Measurements from ENCODE around the gene RNU6-8.

RNU6-8 gene

DNA sequence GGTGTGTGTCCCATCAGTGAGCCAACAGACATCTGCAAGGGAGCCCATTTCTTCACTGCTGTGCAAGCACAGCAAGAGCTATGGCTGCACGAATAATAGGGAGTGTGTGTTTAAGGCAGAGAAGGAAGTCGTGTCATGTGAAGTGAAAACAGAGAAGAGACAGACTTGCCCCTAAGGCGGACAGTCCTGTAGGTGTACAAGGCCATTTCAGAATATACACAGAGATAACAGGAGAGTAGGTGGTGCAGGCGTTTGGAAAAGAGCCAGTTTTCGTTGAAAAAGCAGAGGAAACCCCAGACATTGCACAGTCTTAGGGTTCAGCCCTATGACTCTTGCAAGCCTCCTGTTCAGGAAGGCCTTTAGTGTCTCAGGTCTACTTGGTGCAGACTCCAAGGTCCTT lies 46.3 kb upstream of the RNU6-8 start:
- no peak overlapping the region for H3K27ac Mint-ChIP-seq
- TF ChIP-seq CTCF (IDR thresholded peaks at IDR 0.05; ENCODE audit: unreplicated experiment in 3 of 3): no peak
- H3K9me3 Mint-ChIP-seq: no peaks in the 10 kb centered on the region
- no peak overlapping the region for H3K4me3 Mint-ChIP-seq
- no peaks in the 10 kb centered on the region for H3K27me3 Mint-ChIP-seq (ENCODE audit: low read depth)
- H3K4me1 Mint-ChIP-seq: peaks cover 5% of the 10 kb centered on the region
- H3K36me3 Mint-ChIP-seq (ENCODE audit: low read depth): no peaks in the 10 kb centered on the region

- Mint-ChIP-seq H3K36me3 (ENCODE audit: low read depth) (no peaks in the 10 kb centered on the region), H3K4me1 (peaks cover 4% of the 10 kb centered on the region), H3K9me3 (no peaks in the 10 kb centered on the region), H3K4me3 (no peak overlapping the region), H3K27me3 (ENCODE audit: low read depth) (no peaks in the 10 kb centered on the region), H3K27ac (no peak overlapping the region)
- TF ChIP-seq CTCF (IDR thresholded peaks at IDR 0.05; ENCODE audit: unreplicated experiment in 3 of 3): no peak
These were observed 43.7 kb upstream of the RNU6-8 start for GRCh38 chr14:32246751-32247150.

DNA sequence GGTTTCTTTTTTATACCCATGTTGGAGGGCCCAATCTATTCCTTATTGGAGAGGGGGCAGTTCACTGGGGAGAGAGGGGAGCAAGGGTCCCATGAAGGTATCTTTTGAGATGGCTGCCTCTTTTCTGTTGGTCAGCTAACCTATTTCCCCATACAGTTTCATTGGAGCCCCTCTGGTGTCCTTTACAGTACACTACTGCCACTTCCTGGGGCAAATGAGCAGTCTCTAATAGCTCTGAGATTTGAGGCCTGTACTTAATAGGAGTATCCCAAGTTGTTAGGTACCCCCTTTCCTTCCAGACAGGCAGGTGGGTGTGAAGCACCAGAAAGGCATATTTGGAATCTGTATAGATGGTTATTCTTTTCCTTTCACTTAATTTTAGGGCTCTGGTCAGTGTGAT lies 41.3 kb upstream of the RNU6-8 start:
- H3K4me3 Mint-ChIP-seq: no peak overlapping the region
- H3K27me3 Mint-ChIP-seq (ENCODE audit: low read depth): peaks cover 5% of the 10 kb centered on the region
- H3K4me1 Mint-ChIP-seq: no peaks in the 10 kb centered on the region
- no peak for TF ChIP-seq CTCF (IDR thresholded peaks at IDR 0.05; ENCODE audit: unreplicated experiment in 3 of 3)
- no peak overlapping the region for H3K27ac Mint-ChIP-seq
- peaks cover 11% of the 10 kb centered on the region for H3K9me3 Mint-ChIP-seq
- H3K36me3 Mint-ChIP-seq (ENCODE audit: low read depth): no peaks in the 10 kb centered on the region

DNA sequence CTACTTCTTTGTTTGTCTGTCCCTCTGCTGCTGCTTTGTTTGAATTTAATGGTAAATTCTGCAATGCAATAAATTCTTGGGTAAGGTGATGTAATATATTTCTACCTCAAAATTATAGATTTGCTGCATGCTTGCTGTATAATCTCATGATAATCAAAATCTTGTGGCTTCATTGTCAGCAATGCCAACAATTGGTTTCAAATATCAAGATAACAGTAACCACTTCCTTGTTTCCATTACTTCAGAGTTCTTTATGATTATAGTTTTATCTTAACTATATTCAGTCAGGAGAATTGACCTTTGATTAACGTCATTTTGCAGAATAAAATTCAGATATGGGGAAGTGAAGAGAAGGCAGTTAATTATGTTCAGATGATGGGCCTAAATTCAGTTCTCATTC lies 30.2 kb upstream of the RNU6-8 start:
- no peak overlapping the region for H3K4me3 Mint-ChIP-seq
- H3K36me3 Mint-ChIP-seq (ENCODE audit: low read depth): no peaks in the 10 kb centered on the region
- no peak overlapping the region for H3K27ac Mint-ChIP-seq
- H3K4me1 Mint-ChIP-seq: no peaks in the 10 kb centered on the region
- no peaks in the 10 kb centered on the region for H3K27me3 Mint-ChIP-seq (ENCODE audit: low read depth)
- TF ChIP-seq CTCF (IDR thresholded peaks at IDR 0.05; ENCODE audit: unreplicated experiment in 3 of 3): no peak
- peaks cover 19% of the 10 kb centered on the region for H3K9me3 Mint-ChIP-seq

- no peak overlapping the region for H3K4me3 Mint-ChIP-seq
- no peaks in the 10 kb centered on the region for H3K27me3 Mint-ChIP-seq (ENCODE audit: low read depth)
- no peaks in the 10 kb centered on the region for H3K36me3 Mint-ChIP-seq (ENCODE audit: low read depth)
- H3K27ac Mint-ChIP-seq: no peak overlapping the region
- H3K9me3 Mint-ChIP-seq: peaks cover 14% of the 10 kb centered on the region
- H3K4me1 Mint-ChIP-seq: no peaks in the 10 kb centered on the region
- TF ChIP-seq CTCF (IDR thresholded peaks at IDR 0.05; ENCODE audit: unreplicated experiment in 3 of 3): no peak
These were observed 29.4 kb upstream of the RNU6-8 start for GRCh38 chr14:32232481-32232880.

DNA sequence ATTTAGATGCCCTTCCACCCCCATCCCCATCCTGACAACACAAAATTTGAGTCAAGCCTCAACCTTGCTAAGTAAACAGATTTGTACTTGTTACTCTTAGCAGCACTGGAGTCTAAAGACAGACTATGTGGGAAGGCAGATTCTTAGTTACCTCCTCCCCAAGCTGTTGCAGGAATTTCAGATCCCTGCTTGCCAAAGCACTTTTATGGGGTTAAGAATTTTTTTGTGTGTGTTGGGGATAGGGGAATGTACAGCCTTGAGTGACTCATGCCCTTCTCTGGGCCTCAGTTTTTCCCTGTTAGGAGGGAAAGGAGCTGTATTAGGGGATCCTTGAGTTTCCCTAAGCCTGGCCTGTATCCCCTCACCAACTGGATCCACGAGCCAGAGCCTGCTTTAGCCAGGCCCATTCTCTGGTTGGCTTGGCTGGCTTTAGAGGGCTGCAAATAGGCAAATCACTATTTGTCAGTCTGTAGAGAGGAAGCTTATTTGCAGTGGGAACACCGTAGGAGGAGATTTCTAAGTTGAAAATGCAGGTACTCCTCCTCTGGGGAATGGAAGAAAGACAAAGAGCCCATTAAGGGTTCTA lies 27.7 kb upstream of the RNU6-8 start:
- no peaks in the 10 kb centered on the region for H3K36me3 Mint-ChIP-seq (ENCODE audit: low read depth)
- no peak overlapping the region for H3K27ac Mint-ChIP-seq
- no peaks in the 10 kb centered on the region for H3K4me1 Mint-ChIP-seq
- H3K4me3 Mint-ChIP-seq: no peak overlapping the region
- H3K27me3 Mint-ChIP-seq (ENCODE audit: low read depth): no peaks in the 10 kb centered on the region
- peaks cover 7% of the 10 kb centered on the region for H3K9me3 Mint-ChIP-seq
- no peak for TF ChIP-seq CTCF (IDR thresholded peaks at IDR 0.05; ENCODE audit: unreplicated experiment in 3 of 3)

Data from nephron (organoid).